CD4-positive, alpha-beta T cell treated with Interleukin-2 at 100 ng/mL for 4 hours (primary cell): ENCODE measurements around the gene NAT8L.

Source experiments
- DNase-seq: peaks from one replicate; pipeline ENCODE4 v3.0.0-alpha.2; 2020; ENCODE audit warnings: low spot score

NAT8L gene

DNA sequence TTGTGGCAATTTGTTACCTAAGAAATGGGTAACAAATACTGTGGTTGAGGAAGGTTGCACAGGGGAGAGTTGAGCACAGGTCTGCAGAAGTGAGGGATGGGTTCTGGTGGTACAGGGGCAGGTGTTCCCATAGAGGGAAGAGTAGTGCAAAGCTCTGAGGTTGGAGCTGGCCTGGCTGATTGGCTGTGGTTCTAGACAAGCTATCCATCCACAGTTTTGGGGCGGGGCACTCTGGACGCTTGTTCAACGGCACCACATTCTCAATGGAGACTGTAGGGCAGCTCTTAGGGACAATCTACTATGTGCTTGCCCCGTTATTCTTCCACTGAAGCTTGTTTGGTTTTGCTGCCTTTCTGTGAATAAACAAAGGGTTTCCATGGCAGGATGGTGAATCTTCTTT lies 35.4 kb downstream of the NAT8L start:
- DNase-seq = no peak

GRCh38 chr4:2095236-2096072 lies 36.3 kb downstream of the NAT8L start:
- DNase-seq = no peak

DNA sequence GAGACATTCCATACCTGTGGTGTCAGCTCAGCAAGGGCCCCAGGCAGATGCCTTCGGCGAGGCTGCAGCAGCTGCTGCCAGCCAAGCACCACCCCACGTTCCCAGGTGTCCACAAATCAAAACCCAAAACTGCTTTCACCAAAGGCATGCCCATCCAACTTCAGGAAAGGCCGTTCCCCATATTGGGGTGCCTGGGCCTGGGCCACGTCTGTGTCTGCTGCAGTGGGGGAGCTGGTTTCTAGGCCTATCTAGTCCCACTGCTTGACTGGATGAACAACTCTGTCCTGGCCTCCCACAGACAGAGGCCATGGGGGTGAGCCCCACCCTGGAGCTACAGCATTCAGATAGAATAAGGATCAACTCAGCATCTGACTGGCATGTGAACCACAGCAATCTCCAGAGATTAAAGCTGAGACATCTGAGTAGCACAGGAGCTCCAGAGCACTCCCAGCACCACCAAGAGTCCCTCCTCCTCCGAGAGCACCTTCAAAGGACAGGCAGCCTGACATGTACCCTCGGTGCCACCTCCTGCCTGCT lies 37.0 kb downstream of the NAT8L start:
- DNase-seq = no peak

DNA sequence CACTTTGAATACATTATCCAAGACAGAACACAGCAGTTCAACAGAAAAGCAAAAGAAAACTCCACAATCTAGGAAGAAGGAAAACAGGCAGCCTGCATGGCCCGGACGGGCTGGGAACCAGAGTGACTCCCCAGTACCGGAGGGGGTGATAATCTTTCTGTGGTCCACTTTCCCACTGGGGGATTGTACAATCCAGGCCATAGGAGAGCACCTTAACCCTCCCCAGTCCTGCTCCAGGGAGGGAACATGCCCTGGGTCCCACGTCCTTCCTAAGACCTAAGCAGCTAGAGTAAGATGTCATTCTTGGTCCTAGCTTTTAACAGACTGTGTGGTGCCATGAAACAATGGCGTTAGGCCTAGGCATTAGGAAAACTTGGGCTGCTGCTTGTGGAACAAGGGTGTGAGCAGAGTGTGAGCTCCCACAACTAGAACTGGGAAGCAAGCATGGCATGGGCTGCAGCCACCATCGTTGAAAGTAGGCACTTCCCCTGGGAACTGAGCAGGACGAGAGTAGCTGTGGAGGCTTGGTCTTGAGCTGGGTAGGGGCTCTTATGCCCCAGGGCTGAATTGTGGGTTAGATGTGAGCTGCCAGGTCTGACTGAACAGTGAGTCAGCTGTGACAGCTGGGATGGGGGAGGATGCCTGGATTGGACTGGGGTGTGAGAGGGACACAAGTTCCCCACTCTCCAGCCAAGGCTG lies 42.4 kb downstream of the NAT8L start:
- DNase-seq = no peak

DNA sequence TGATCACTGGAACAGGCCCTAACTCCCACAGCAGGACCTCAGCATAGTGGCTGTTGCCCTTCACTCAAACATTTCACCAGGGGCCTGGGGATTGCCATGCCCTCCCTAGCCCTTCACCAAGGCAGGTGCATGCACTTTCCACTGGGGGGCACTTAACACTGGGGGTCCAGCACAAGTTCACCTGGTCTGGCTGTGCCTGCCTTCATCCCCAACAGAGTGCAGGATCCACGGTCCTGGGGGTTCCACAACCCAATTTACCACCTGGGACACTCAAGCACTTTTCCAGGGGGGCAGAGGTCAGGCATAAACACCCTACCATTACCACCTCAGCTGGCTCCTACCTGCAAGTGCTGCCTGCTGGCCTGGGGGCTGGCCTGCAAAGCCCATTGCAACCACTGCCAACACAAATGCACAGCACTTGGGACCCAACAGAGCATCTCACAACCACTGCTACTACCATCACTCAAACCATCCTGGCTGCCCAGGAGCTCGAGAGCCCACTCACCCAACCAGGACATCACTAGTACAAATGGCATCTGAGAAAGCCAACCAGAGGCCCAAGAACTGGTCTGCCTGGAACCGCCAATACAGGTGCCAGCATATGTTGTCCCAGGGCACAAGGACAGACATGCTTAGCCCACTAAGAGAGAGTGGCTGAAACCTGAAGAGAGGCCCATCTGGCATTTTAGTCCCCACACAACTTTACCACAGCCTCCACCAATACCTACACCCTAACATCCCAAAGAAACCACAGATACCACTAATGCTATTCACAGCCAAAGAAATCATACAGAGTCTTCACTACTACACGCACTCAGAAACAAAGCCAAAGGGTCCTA lies 43.1 kb downstream of the NAT8L start:
- DNase-seq = no peak

GRCh38 chr4:2103127-2103842 lies 44.2 kb downstream of the NAT8L start:
- DNase-seq = no peak

DNA sequence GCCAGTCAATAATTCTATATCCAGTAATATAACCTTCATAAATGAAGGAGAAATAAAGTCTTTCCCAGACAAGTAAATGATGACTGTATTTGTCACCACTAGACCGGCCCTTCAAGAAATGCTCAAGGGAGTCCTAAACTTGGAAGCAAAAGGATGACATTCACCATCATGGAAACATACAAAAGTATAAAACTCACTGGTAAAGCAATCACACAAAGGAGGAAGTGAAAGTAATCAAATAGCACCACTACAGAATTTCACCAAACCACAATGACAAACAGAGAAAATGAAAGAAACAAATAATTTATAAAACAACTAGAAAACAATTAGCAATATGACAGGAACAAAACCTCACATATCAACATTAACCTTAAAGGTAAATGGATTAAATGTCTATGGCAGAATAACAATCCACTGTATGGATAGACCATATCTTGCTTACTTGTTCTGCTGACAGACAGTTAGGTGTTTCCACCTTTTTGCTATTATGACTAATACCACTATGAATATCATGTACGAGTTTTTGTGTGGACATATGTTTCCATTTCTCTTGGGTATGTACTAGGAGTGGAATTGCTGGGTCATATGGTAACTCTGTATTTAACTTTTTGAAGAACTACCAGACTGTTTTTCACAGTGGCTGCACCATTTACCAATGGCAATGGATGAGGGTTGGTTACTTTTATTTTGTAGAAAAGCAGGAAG lies 44.9 kb downstream of the NAT8L start:
- no peak for DNase-seq

DNA sequence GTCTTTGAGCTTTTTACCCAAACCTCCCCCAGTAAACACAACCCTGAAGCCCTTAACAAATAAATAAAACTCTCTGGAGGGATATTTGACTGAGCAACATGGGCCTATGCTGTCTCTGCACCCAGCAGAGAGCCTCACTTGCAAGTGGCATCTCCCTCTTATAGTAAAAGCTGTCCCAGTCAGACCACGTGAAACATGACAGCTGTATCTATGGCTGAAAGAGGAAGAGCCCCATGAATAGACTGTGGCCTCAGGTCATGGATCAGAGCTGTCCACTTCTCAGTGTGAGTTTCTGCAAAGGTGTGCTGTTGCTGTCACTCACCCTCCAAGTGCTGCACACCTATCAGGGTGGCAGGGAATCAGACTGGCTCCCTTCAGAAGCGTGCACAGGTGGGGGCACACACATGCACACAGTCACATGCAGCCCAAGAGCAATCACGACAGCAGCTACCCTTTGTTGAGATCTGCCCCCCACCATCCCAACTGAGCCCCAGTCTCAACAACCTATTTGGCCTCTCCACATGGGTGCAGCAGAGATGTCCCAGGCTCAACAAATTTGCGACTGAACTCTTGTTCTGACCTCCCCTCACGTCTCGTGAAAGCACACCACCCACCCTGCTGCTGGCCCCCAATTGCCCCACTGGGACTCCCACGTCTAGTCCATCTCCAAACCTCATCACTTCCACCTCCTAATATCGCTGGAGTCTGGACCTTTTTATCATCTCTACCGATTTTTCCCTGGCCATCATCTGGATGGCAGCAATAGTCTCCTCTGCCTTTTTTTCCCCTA lies 45.6 kb downstream of the NAT8L start:
- DNase-seq = no peak

GRCh38 chr4:2105559-2105958 lies 46.4 kb downstream of the NAT8L start:
- no peak for DNase-seq

GRCh38 chr4:2116687-2117400 lies 57.7 kb downstream of the NAT8L start:
- no peak for DNase-seq
